Measurements from ENCODE around the gene ASB12.

DNA sequence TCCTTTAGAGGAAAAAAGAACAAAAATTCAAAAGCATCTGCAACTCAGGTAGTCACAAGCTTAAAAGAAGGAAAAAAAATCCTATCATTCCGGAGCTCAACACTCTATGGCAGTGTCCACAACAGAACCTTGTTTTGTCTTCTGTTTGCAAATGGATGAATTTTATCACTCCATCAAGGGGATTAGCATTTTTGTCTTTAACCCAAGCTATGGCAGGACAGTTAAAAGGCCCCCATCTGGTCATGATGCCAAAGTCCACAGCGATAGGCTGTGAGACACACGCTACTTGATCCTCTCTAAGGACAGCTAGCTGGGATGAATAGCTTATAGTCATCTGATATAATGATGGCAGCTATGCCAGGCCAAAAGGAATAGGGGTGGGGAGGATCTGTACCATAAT lies 41.5 kb downstream of the ASB12 start:
- TF ChIP-seq, protein P1, sequence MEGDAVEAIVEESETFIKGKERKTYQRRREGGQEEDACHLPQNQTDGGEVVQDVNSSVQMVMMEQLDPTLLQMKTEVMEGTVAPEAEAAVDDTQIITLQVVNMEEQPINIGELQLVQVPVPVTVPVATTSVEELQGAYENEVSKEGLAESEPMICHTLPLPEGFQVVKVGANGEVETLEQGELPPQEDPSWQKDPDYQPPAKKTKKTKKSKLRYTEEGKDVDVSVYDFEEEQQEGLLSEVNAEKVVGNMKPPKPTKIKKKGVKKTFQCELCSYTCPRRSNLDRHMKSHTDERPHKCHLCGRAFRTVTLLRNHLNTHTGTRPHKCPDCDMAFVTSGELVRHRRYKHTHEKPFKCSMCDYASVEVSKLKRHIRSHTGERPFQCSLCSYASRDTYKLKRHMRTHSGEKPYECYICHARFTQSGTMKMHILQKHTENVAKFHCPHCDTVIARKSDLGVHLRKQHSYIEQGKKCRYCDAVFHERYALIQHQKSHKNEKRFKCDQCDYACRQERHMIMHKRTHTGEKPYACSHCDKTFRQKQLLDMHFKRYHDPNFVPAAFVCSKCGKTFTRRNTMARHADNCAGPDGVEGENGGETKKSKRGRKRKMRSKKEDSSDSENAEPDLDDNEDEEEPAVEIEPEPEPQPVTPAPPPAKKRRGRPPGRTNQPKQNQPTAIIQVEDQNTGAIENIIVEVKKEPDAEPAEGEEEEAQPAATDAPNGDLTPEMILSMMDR (conservative IDR thresholded peaks at IDR 0.05; ENCODE audit: low read depth, low read length): no peak
- no peak for TF ChIP-seq EZH2 (IDR thresholded peaks at IDR 0.05; ENCODE audit: borderline replicate concordance, low read depth, low read length, poor library complexity, severe bottlenecking)

Measured in A673 (cell line).